ENCODE results near the gene MACROD2.

Gene MACROD2

DNA sequence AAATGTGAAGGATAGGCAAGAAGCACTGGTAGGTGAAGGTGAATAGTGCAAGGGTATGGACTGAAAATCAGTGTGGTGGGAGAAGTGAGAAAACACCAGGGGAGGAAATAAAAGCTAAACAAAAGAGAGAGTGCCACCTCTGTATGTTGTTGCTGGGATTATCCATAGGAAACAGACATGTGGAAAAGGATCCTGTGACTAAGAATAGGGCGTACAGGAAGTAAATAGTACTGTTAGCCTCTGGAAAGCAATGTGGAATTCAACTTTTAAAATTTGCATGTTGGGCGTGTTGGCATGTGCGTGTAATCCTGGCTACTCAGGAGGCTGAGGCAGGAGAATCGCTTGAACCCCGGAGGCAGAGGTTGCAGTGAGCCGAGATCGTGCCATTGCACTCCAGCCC, 1916.3 kb downstream of the MACROD2 start:
- H3K4me3 ChIP-seq (ENCODE audit: control insufficient read depth, low read depth, low read length) = no peak overlapping the region
- no peak for TF ChIP-seq CTCF (conservative IDR thresholded peaks at IDR 0.05; ENCODE audit: control insufficient read depth, insufficient read depth, low read depth, low read length)
- no peak for DNase-seq (ENCODE audit: low read depth)

DNA sequence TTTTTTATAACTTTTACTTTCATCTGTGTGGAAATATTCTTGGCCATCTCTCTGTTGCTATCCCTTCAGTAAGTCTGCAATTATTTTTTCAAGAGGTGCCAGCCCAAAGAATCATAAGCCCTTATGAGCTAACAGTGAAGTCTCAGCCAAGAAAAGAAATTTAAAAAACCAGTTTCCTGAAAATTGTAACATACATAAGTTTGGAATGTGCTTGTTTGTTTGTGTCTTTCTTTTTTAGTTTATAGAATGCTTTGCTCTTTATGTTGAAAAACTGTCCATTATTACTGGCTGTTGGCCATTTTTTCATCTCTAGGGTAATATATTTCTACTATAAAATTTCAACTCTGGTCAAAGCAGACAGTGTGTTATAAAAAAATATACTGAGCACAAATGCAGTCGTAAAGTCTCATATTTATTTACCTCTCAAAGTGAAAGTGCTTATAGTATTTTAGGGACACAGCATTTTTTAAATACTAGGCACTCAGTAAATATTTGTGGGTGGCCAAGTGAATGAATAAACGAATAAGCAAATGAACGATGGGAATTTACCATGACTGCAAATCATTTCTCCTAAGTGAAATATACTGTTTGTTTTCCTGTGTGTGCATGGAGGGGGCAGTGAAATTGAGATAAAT, 1918.2 kb downstream of the MACROD2 start:
- no peak for TF ChIP-seq CTCF (conservative IDR thresholded peaks at IDR 0.05; ENCODE audit: control insufficient read depth, insufficient read depth, low read depth, low read length)
- no peak for DNase-seq (ENCODE audit: low read depth)
- H3K4me3 ChIP-seq (ENCODE audit: control insufficient read depth, low read depth, low read length) = no peak overlapping the region

DNA sequence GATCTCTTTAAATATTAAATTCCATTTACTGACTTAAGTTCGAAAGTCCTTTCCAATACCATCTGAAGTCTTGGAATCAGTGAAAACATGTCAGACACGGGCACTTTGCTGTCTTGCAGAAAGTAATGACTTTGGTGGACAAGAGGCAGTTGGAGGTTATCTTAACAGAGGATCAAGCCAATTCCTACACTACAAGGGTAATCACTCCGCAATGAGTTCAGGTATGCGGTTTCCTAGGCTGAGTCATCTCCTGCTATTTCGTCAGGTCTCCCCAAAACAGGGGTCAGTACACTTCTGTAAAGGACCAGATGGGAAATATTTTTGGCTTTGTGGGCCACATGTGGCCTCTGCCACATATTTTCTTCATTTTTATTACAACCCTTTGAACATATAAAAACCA, 1921.3 kb downstream of the MACROD2 start:
- H3K4me3 ChIP-seq (ENCODE audit: control insufficient read depth, low read depth, low read length) = no peak overlapping the region
- no peak for TF ChIP-seq CTCF (conservative IDR thresholded peaks at IDR 0.05; ENCODE audit: control insufficient read depth, insufficient read depth, low read depth, low read length)
- DNase-seq (ENCODE audit: low read depth) = no peak

DNA sequence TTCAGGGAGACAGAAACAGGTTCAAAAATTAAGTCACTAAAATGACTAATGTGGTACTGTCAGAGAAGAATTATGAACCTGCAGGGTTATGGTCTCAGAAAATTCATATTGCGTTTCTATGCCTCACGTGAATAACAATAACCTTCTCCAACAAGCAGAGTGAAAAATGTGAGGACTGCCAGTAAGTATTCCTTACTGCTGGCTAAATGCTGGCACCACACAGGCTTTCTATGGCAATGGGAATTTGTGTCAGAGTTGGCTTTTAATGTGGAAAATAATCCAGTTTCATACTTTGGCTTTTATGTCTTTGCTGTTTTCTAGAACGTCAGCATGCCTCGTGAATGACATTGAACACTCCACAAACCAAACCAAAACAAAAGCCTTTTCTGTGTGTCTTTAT, 1922.0 kb downstream of the MACROD2 start:
- H3K4me3 ChIP-seq (ENCODE audit: control insufficient read depth, low read depth, low read length) = no peak overlapping the region
- TF ChIP-seq CTCF (conservative IDR thresholded peaks at IDR 0.05; ENCODE audit: control insufficient read depth, insufficient read depth, low read depth, low read length) = no peak
- DNase-seq (ENCODE audit: low read depth) = no peak

- no peak for TF ChIP-seq CTCF (conservative IDR thresholded peaks at IDR 0.05; ENCODE audit: control insufficient read depth, insufficient read depth, low read depth, low read length)
- DNase-seq (ENCODE audit: low read depth) = no peak
- no peak overlapping the region for H3K4me3 ChIP-seq (ENCODE audit: control insufficient read depth, low read depth, low read length)
Observed at GRCh38 chr20:15918631-15919030, 1923.3 kb downstream of the MACROD2 start.

DNA sequence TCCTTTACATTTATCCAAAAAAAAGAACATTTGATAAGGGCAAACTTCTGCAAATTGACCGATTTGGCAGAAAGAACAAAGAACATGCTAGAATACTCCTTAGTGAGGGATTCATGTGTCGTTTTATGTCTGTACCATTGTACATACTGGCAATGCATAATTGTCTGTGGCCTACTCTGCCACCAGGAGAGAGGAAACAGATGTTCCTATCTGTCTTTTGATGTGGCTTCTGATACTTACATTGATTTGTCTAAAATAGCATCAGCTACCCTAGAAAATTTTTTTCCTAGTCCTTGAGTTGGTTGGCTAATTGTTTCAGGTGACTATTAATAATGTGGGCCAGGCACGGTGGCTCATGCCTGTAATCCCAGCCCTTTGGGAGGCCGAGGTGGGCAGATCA, 1923.8 kb downstream of the MACROD2 start:
- no peak overlapping the region for H3K4me3 ChIP-seq (ENCODE audit: control insufficient read depth, low read depth, low read length)
- DNase-seq (ENCODE audit: low read depth) = no peak
- TF ChIP-seq CTCF (conservative IDR thresholded peaks at IDR 0.05; ENCODE audit: control insufficient read depth, insufficient read depth, low read depth, low read length) = no peak

DNA sequence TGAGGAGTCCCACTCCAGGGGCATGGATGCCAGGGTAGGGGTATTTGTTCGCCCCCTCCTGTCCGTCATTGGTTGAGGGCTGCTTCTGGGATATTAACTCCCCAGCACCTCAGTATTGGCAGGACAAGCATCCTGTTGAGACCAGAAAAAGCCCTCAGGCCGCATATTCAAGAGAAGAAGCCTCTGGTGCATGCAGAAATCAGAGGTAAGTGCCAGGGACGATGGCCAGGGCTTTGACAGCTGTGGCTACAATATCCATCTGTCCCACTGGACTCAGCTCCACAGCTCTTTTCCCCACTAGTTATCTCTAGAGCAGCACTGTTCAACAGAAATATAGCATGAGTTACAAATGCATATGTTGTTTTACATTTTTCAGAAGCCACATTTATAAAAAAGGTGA, 1926.6 kb downstream of the MACROD2 start:
- TF ChIP-seq CTCF (conservative IDR thresholded peaks at IDR 0.05; ENCODE audit: control insufficient read depth, insufficient read depth, low read depth, low read length) = no peak
- no peak for DNase-seq (ENCODE audit: low read depth)
- H3K4me3 ChIP-seq (ENCODE audit: control insufficient read depth, low read depth, low read length) = no peak overlapping the region
